Measurements from ENCODE around the gene CYP2W1. TPM values are rescaled to one million over a fixed set of nuclear protein-coding genes. Genes with fewer than 3 reads are reported as not detected.
A peak's percentile ranks its signal among the peaks of the same experiment; 100 is the strongest.
"Not testable (repeated sequence)": the region's sequence is repeated elsewhere in the genome, so short reads cannot be mapped to it uniquely, and the experiment has no call there.

Gene CYP2W1
- total RNA-seq (not detected), polyA plus RNA-seq (not detected), total RNA-seq (0 to 0.17 (median 0.04) reads per million in 6 experiments)

DNA sequence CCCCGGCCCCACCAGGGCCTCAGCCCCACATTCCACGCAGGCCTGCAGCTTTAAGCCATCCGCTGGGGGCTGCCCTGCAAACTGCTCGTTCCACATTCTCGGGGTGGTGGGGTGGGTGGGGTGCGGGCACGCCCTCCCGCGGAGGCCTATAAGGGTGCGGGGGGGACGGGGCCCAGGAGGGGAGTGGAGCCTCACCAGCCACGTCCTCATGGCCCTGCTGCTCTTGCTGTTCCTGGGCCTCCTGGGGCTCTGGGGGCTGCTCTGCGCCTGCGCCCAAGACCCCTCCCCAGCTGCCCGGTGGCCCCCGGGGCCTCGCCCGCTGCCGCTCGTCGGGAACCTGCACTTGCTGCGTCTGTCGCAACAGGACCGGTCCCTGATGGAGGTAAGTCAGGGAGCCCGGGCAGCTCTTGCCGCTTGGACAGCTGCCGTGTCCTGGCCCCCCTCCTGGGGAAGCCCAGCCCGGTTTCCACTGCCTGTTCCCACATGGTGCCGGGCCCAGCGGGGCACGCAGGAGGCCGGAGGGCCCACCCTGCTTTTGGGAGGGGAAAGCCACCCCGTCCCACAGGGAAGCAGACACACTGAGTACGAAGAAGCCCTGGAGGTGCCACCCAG is at the start of gene CYP2W1:
Gene CYP2W1 (plus strand): TSS at position 178 of the 612 bp plus-strand sequence. CDS start 31 bp downstream, at position 209.
- Mint-ChIP-seq H3K27ac (no peak within 1 kb of the TSS), H3K36me3 (no peaks in the 10 kb centered on the region), H3K4me1 (peaks cover 0 to 2% (median under 1%) of the 10 kb centered on the region in 4 donors), H3K4me3 (no peak within 1 kb of the TSS), H3K9me3 (no peaks in the 10 kb centered on the region), H3K27me3 (peaks cover 2 to 18% (median 8%) of the 10 kb centered on the region in 5 donors)
- POLR2A ChIA-PET, result no interaction called here
- ATAC-seq (no peak), DNase-seq (no peak)

DNA sequence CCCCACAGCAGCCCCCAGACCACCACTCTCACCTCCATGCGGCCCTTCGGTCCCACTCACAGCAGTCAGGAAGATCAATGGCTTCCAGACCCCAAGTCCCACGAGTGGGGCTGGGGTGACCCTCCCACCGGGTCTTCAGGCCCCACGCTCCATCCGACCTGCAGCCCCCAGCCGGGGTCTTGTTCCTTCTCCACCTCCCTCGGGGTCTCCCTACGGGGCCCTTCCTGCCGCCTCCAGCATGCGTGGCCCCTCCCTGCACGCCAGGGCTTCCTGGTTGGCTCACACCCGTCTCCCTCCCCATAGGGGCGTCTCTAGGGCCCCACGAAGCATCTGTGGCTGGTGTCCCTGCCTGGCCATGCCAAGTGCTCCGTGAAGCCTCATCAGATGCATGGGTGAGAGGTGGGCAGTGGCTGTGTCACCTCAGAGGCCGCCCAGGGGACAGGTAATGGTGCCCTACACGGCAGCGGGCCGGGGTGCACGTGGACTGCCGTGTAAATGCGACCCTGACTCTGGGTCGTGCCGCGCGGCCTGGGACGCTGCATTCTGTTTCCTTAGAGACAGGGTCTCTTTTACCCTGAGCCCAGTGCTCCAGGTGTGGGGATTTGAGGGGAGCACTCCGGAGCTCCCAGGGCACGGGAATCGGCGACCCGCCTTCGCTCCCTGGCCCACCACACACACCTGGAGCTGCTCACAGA is 48.4 kb upstream of the CYP2W1 start:
- H3K27me3 Mint-ChIP-seq, result no peaks in the 10 kb centered on the region
- peaks cover 0 to 15% (median 6%) of the 10 kb centered on the region in 4 donors for H3K4me1 Mint-ChIP-seq
- H3K27ac Mint-ChIP-seq, result no peak overlapping the region
- no peak overlapping the region for H3K4me3 Mint-ChIP-seq
- no peaks in the 10 kb centered on the region for H3K36me3 Mint-ChIP-seq
- POLR2A ChIA-PET, result no interaction called here
- no peak for DNase-seq
- no peaks in the 10 kb centered on the region for H3K9me3 Mint-ChIP-seq
- ATAC-seq, result no peak

DNA sequence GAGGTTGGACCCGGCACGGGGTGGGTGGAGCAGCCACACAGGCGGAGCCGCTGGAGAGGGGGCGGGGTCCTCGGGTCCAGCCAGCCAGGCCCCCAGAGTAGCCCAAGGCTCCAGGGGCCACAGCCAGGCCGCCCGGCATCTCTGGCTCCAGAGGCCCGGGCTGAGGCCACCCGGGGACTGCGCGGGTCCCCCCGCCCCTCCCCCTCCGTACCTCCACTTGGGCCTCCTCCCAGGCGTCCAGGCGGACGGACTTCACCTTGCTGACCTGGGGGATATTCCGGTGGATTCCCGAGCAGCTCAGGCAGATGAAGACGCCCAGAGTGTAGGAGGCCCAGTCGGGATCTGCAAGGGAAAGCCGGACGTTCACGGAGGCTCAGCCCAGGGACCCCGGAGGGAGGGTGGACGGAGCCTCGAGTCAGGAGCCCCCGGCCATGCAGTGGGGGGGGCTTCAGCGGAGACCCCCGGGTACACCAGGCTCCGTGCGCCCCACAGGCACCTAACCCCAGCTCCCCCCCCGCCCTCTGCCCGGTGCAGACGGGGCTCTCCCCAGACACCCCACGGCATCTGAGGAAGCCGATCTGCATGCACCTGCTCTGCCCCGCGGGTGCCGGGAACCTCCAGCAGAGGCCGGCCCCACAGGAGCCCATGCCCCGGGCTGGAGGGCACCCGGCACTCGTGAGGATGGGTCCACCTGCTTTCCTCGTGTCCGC is 47.7 kb upstream of the CYP2W1 start:
- DNase-seq, result peak in 1 of 10 donors; percentile 34
- H3K36me3 Mint-ChIP-seq, result peaks cover 0 to 4% (median 0%) of the 10 kb centered on the region in 3 donors
- ATAC-seq, result no peak
- peaks cover 0 to 15% (median 6%) of the 10 kb centered on the region in 4 donors for H3K4me1 Mint-ChIP-seq
- H3K9me3 Mint-ChIP-seq, result peaks cover 0 to 4% (median 0%) of the 10 kb centered on the region in 9 donors
- H3K27me3 Mint-ChIP-seq, result no peaks in the 10 kb centered on the region
- peak overlapping the region in 1 of 10 donors; percentile 62 for H3K4me3 Mint-ChIP-seq
- H3K27ac Mint-ChIP-seq, result no peak overlapping the region
- POLR2A ChIA-PET, result no interaction called here

DNA sequence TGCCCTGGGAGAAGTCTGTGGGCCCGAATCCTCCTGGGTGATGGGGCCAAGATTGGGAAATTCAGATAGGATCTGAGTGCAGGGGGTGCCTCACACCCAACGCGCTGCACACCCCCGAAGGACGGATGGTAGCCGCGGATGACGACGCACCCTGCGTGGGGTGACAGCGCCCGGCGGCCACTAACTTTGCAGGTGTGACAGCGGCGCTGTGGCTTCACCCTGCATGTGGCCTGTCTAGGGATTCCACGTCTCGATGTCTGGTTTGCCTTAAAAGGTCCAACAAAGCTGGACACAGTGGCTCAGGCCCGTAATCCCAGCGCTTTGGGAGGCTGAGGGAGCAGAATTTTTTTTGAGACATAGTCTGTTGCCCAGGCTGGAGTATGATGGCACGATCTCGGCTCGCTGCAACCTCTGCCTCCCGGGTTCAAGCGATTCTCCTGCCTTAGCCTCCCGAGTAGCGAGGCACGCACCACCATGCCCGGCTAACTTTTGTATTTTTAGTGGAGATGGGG is 47.1 kb upstream of the CYP2W1 start:
- peaks cover 0 to 10% (median 0%) of the 10 kb centered on the region in 9 donors for H3K9me3 Mint-ChIP-seq
- POLR2A ChIA-PET, result no interaction called here
- H3K4me3 Mint-ChIP-seq, result peak overlapping the region in 1 of 10 donors; percentile 62
- H3K27ac Mint-ChIP-seq, result no peak overlapping the region
- no peak for DNase-seq
- ATAC-seq, result no peak
- H3K36me3 Mint-ChIP-seq, result peaks cover 0 to 8% (median 3%) of the 10 kb centered on the region in 3 donors
- H3K4me1 Mint-ChIP-seq, result peaks cover 0 to 19% (median 6%) of the 10 kb centered on the region in 4 donors
- H3K27me3 Mint-ChIP-seq, result no peaks in the 10 kb centered on the region

DNA sequence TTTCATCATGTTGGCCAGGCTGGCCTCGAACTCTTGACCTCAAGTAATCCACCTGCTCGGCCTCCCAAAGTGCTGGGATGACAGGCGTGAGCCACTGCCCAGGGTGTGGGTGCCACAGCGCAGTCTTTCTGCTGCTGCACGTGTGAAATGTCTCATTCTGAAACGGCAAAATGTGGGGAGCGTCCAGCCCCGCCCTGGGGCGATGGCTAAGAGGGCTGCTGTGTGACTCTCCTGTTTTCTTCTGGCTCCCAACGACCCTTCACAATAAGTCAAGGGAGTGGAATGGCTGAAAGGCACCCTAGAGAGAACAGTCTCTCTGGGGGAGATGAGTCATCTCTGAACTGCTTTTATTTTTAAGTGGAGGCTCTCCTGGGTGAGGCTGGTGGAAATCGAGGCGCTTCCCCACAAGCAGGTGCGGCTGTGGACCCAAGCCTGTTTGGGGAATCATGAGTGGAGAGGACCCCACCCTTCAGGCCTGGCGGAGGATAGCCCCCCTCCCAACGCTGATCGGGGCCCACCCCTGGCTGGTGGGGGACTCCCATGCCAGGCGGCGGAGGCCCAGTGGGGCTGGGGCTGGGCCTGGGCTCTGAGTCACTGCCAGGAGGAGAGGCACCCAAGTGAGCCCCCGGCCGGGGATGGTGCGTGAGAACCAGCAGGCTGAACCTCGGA is 46.5 kb upstream of the CYP2W1 start:
- DNase-seq (peak in 1 of 10 donors; percentile 47), ATAC-seq (peak in 1 of 2 donors; percentile 28)
- Mint-ChIP-seq H3K36me3 (peaks cover 0 to 8% (median 5%) of the 10 kb centered on the region in 3 donors), H3K9me3 (peaks cover 0 to 12% (median 0%) of the 10 kb centered on the region in 9 donors), H3K4me3 (no peak overlapping the region), H3K27ac (peak overlapping the region in 1 of 10 donors; percentile 57), H3K4me1 (peaks cover 0 to 21% (median 7%) of the 10 kb centered on the region in 4 donors), H3K27me3 (no peaks in the 10 kb centered on the region)
- POLR2A ChIA-PET, result no interaction called here

DNA sequence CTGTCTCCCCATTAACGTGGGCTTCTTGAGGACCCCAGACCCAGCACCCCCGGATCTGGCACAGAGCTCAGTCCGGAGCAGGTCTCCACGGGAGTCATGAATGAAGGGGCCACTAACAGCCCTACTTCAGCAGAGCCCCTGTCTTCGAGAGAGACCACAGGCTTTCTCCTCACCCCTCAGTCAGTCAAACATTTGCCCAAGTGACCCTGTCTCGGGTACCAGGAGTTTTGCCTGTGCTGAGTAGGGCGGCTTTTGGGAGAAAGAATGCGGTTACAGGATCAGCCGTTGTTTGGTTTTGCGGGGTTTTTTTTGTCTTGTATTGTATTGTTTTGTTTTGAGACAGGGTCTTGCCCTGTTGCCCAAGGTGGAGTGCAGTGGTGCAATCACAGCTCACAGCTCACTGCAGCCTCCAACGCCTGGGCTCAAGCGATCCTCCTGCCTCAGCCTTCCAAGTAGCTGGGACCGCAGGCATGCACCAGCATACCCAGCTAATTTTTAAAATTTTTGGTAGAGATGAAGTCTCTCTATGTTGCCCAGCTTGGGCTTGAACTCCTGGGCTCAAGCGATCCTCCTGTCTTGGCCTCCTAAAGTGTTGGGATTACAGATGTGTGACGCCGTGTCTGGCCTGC is 45.0 kb upstream of the CYP2W1 start:
- DNase-seq, result peak in 1 of 10 donors; percentile 28
- H3K27ac Mint-ChIP-seq, result no peak overlapping the region
- H3K9me3 Mint-ChIP-seq, result peaks cover 0 to 12% (median 0%) of the 10 kb centered on the region in 9 donors
- POLR2A ChIA-PET, result interaction anchor here (1.0 kb wide), 1 partner anchor 15 kb away, joined by 3 read pairs; no protein-coding TSS in a partner anchor
- peaks cover 0 to 8% (median 5%) of the 10 kb centered on the region in 3 donors for H3K36me3 Mint-ChIP-seq
- peaks cover 0 to 20% (median 9%) of the 10 kb centered on the region in 4 donors for H3K4me1 Mint-ChIP-seq
- ATAC-seq, result no peak
- no peak overlapping the region for H3K4me3 Mint-ChIP-seq
- no peaks in the 10 kb centered on the region for H3K27me3 Mint-ChIP-seq

DNA sequence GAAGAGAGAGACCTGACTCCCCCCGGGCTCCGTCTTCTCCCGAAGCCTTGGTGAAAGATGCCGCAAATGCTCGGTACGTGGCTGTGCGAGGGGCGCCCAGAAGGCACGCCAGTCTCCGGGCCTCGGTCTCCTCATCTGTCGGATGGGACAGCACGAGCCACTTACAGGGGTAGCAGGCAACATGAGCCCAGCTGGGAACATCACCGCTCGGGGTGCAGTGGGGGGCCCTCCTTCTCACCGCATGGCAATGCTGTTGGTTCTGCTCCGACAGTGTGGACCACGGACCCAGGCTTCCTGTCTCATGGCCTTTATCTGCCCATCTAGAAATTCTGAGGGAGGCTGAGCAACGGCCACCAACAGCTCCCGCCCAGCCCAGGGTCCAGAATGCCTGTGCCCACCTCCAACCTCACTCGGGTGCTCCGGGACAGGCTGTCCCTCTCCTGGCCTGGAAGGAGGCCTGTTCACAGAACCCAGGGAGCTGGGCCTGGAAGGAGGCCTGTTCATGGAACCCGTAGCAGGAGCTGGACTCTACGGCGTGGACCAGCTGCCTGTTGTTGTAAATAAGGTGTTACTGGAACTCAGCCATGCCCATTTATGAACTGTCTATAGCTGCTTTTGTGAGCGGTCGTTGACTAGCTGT is 44.3 kb upstream of the CYP2W1 start:
- ATAC-seq (no peak), DNase-seq (peak in 1 of 10 donors; percentile 50)
- Mint-ChIP-seq H3K9me3 (peaks cover 0 to 12% (median 0%) of the 10 kb centered on the region in 9 donors), H3K36me3 (peaks cover 0 to 8% (median 5%) of the 10 kb centered on the region in 3 donors), H3K4me1 (peaks cover 0 to 20% (median 9%) of the 10 kb centered on the region in 4 donors), H3K4me3 (no peak overlapping the region), H3K27ac (no peak overlapping the region), H3K27me3 (no peaks in the 10 kb centered on the region)
- POLR2A ChIA-PET, result no interaction called here

GRCh38 chr7:939843-940242 is 43.1 kb upstream of the CYP2W1 start:
- H3K27ac Mint-ChIP-seq, result peak overlapping the region in 1 of 10 donors; percentile 75
- ATAC-seq (no peak), DNase-seq (no peak)
- POLR2A ChIA-PET, result no interaction called here
- H3K27me3 Mint-ChIP-seq, result no peaks in the 10 kb centered on the region
- peaks cover 0 to 8% (median 5%) of the 10 kb centered on the region in 3 donors for H3K36me3 Mint-ChIP-seq
- H3K4me3 Mint-ChIP-seq, result no peak overlapping the region
- peaks cover 0 to 20% (median 9%) of the 10 kb centered on the region in 4 donors for H3K4me1 Mint-ChIP-seq
- H3K9me3 Mint-ChIP-seq, result peaks cover 0 to 12% (median 0%) of the 10 kb centered on the region in 9 donors

- DNase-seq (no peak), ATAC-seq (no peak)
- Mint-ChIP-seq H3K4me1 (peaks cover 0 to 20% (median 9%) of the 10 kb centered on the region in 4 donors), H3K4me3 (no peak overlapping the region), H3K9me3 (peaks cover 0 to 12% (median 0%) of the 10 kb centered on the region in 9 donors), H3K27me3 (no peaks in the 10 kb centered on the region), H3K36me3 (peaks cover 0 to 8% (median 5%) of the 10 kb centered on the region in 3 donors), H3K27ac (no peak overlapping the region)
- POLR2A ChIA-PET, result no interaction called here
These were observed 42.2 kb upstream of the CYP2W1 start for GRCh38 chr7:940599-941408.

GRCh38 chr7:943793-944192 is 39.2 kb upstream of the CYP2W1 start:
- H3K27ac Mint-ChIP-seq, H3K4me3 Mint-ChIP-seq, H3K36me3 Mint-ChIP-seq, POLR2A ChIA-PET, ATAC-seq, H3K27me3 Mint-ChIP-seq: not testable (repeated sequence)
- DNase-seq, result peak in 1 of 10 donors; percentile 19
- Mint-ChIP-seq H3K4me1 (peaks cover 0 to 16% (median 7%) of the 10 kb centered on the region in 4 donors), H3K9me3 (peaks cover 0 to 12% (median 0%) of the 10 kb centered on the region in 9 donors)

- peak overlapping the region in 1 of 10 donors; percentile 52 for H3K27ac Mint-ChIP-seq
- H3K36me3 Mint-ChIP-seq, result peaks cover 0 to 8% (median 5%) of the 10 kb centered on the region in 3 donors
- H3K4me3 Mint-ChIP-seq, result no peak overlapping the region
- POLR2A ChIA-PET, result no interaction called here
- DNase-seq (peak in 1 of 10 donors; percentile 34), ATAC-seq (no peak)
- peaks cover 0 to 15% (median 7%) of the 10 kb centered on the region in 4 donors for H3K4me1 Mint-ChIP-seq
- H3K9me3 Mint-ChIP-seq, result peaks cover 0 to 12% (median 0%) of the 10 kb centered on the region in 9 donors
- no peaks in the 10 kb centered on the region for H3K27me3 Mint-ChIP-seq
These were observed 38.2 kb upstream of the CYP2W1 start for GRCh38 chr7:944744-945143.
